Peyer's patch (tissue), 4 donors: ENCODE results near the gene PIK3R5.

Source experiments
- POLR2A ChIP-seq, 2 donors: fragments of 450-650 bp; IDR thresholded peaks; one replicate each; pipeline ENCODE4 v1.5.1; 2017; ENCODE audit warnings: antibody characterized with exemption in 2 of 2, mild to moderate bottlenecking in 2 of 2, moderate library complexity in 2 of 2
- TF ChIP-seq, protein P1 (sequence below), 6 experiments: fragments of 450-650 bp in 4 of 6; fragments of 200-600 bp in 2 of 6; sonication (generic) in 1 of 6; IDR thresholded peaks; one replicate each; pipeline ENCODE4 v1.5.1; 2017 to 2019; ENCODE audit warnings: antibody characterized with exemption in 6 of 6, mild to moderate bottlenecking in 3 of 6, moderate library complexity in 1 of 6

GRCh38 chr17:8880466-8880865, 85.0 kb downstream of the PIK3R5 start:
- TF ChIP-seq, protein P1, sequence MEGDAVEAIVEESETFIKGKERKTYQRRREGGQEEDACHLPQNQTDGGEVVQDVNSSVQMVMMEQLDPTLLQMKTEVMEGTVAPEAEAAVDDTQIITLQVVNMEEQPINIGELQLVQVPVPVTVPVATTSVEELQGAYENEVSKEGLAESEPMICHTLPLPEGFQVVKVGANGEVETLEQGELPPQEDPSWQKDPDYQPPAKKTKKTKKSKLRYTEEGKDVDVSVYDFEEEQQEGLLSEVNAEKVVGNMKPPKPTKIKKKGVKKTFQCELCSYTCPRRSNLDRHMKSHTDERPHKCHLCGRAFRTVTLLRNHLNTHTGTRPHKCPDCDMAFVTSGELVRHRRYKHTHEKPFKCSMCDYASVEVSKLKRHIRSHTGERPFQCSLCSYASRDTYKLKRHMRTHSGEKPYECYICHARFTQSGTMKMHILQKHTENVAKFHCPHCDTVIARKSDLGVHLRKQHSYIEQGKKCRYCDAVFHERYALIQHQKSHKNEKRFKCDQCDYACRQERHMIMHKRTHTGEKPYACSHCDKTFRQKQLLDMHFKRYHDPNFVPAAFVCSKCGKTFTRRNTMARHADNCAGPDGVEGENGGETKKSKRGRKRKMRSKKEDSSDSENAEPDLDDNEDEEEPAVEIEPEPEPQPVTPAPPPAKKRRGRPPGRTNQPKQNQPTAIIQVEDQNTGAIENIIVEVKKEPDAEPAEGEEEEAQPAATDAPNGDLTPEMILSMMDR (IDR thresholded peaks at IDR 0.05), result no peak
- TF ChIP-seq POLR2A (IDR thresholded peaks at IDR 0.05), result no peak
